ENCODE results near the gene GTF2IRD1. TPM values are rescaled to one million over a fixed set of nuclear protein-coding genes. Genes with fewer than 3 reads are reported as not detected.

The GTF2IRD1 gene
- total RNA-seq, 1 donor from 2014 or later: 0.67 TPM

GRCh38 chr7:74467876-74468275 lies 14.2 kb downstream of the GTF2IRD1 start:
- intact Hi-C loops (cut with micrococcal nuclease): no loop called here
- Mint-ChIP-seq H3K27ac (no peak overlapping the region), H3K9me3 (no peaks in the 10 kb centered on the region), H3K27me3 (peaks cover 15% of the 10 kb centered on the region), H3K36me3 (ENCODE audit: low read depth) (no peaks in the 10 kb centered on the region), H3K4me3 (no peak overlapping the region), H3K4me1 (peaks cover 4% of the 10 kb centered on the region)
- no peak for DNase-seq
- POLR2A ChIA-PET: interaction anchor here (0.6 kb wide), 1 partner anchor 98 kb away, joined by 4 read pairs; no protein-coding TSS in a partner anchor
- ATAC-seq (ENCODE audit: low read depth): no peak
- CTCF ChIA-PET: no interaction called here
- no peak for TF ChIP-seq CTCF (IDR thresholded peaks at IDR 0.05)

GRCh38 chr7:74470504-74470903 lies 16.8 kb downstream of the GTF2IRD1 start:
- peaks cover 2% of the 10 kb centered on the region for H3K4me1 Mint-ChIP-seq
- H3K36me3 Mint-ChIP-seq (ENCODE audit: low read depth): no peaks in the 10 kb centered on the region
- peaks cover 8% of the 10 kb centered on the region for H3K27me3 Mint-ChIP-seq
- ChIA-PET CTCF (no interaction called here), POLR2A (no interaction called here)
- intact Hi-C loops (cut with micrococcal nuclease): no loop called here
- DNase-seq (no peak), ATAC-seq (ENCODE audit: low read depth) (no peak)
- H3K9me3 Mint-ChIP-seq: no peaks in the 10 kb centered on the region
- H3K27ac Mint-ChIP-seq: no peak overlapping the region
- TF ChIP-seq CTCF (IDR thresholded peaks at IDR 0.05): no peak
- H3K4me3 Mint-ChIP-seq: no peak overlapping the region

DNA sequence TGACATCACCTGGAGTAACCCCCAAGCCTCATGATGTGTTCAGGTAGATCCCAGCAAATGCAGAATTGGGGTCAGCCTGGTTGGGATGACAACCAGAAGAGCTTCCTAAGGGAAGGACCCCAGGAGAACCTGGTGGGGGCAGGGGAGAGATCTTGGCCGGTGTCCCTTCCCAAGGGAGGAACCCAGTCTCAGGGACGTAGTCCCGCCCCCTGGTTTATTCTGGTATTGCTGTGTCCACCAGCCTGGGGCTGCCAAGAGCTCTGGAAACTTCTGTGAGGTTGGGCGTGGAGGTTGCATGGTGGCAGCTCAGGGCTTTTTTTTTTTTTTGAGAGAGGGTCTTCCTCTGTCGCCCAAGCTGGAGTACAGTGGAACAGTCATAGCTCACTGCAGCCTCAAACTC lies 19.4 kb downstream of the GTF2IRD1 start:
- no peak for DNase-seq
- Mint-ChIP-seq H3K27ac (no peak overlapping the region), H3K9me3 (no peaks in the 10 kb centered on the region), H3K4me1 (peaks cover 8% of the 10 kb centered on the region), H3K36me3 (ENCODE audit: low read depth) (no peaks in the 10 kb centered on the region), H3K27me3 (peaks cover 3% of the 10 kb centered on the region), H3K4me3 (no peak overlapping the region)
- CTCF ChIA-PET: no interaction called here
- no peak for TF ChIP-seq CTCF (IDR thresholded peaks at IDR 0.05)
- intact Hi-C loops (cut with micrococcal nuclease): no loop called here
- POLR2A ChIA-PET: interaction anchor here (0.6 kb wide), 1 partner anchor 258 kb away, joined by 4 read pairs; no protein-coding TSS in a partner anchor
- ATAC-seq (ENCODE audit: low read depth): no peak

GRCh38 chr7:74474271-74474865 lies 20.7 kb downstream of the GTF2IRD1 start:
- ChIA-PET POLR2A (no interaction called here), CTCF (no interaction called here)
- no peak for DNase-seq
- intact Hi-C loops (cut with micrococcal nuclease): no loop called here
- Mint-ChIP-seq H3K27ac (no peak overlapping the region), H3K4me1 (peaks cover 19% of the 10 kb centered on the region), H3K4me3 (no peak overlapping the region), H3K36me3 (ENCODE audit: low read depth) (no peaks in the 10 kb centered on the region), H3K9me3 (no peaks in the 10 kb centered on the region), H3K27me3 (peaks cover 1% of the 10 kb centered on the region)
- TF ChIP-seq CTCF (IDR thresholded peaks at IDR 0.05): no peak
- no peak for ATAC-seq (ENCODE audit: low read depth)

GRCh38 chr7:74475243-74475986 lies 21.7 kb downstream of the GTF2IRD1 start:
- H3K4me3 Mint-ChIP-seq: no peak overlapping the region
- H3K9me3 Mint-ChIP-seq: no peaks in the 10 kb centered on the region
- POLR2A ChIA-PET: no interaction called here
- H3K27ac Mint-ChIP-seq: no peak overlapping the region
- H3K27me3 Mint-ChIP-seq: peaks cover 2% of the 10 kb centered on the region
- intact Hi-C loops (cut with micrococcal nuclease): no loop called here
- no peak for TF ChIP-seq CTCF (IDR thresholded peaks at IDR 0.05)
- ATAC-seq (ENCODE audit: low read depth) (no peak), DNase-seq (no peak)
- no peaks in the 10 kb centered on the region for H3K36me3 Mint-ChIP-seq (ENCODE audit: low read depth)
- CTCF ChIA-PET: no interaction called here
- peaks cover 26% of the 10 kb centered on the region for H3K4me1 Mint-ChIP-seq
